Measurements from ENCODE around the gene NTF4.
A peak's percentile ranks its signal among the peaks of the same experiment; 100 is the strongest.
"Not testable (repeated sequence)": the region's sequence is repeated elsewhere in the genome, so short reads cannot be mapped to it uniquely, and the experiment has no call there.

NTF4 gene

DNA sequence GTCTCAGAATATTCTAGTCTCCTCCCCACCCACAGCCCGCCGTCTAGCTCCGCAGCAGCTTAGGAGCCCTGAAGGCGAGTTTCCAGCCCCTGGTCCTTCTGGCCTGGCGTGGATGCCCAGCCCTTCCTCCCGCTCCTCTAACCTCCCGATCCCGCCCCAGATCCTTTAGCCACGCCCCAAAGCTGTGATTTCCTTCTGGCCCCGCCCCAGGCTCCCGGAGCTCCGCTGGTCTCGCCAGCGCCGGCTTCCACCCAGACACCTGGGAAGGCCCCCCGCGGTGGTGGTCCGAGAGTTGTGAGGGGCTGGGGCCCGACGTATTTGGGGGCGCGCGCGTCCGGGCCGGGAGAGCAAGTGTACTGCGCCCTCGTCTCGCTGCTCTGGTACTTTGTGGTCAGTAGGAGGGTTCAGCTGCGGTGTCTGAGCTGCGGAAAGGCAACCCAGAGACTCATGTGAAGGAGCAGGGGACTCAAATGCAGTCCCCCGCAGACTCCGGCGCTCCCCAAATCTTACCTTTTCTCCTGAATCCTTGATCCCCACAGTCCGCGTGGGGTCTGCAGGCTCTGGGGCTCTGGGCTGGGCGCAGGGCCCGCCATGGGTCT, 6.9 kb downstream of the NTF4 start, which contains the start of gene CGB7:
CGB7 (minus strand) TSS at position 114 of the 599 bp plus-strand sequence. CDS start 2,374 bp downstream, outside the sequence.
- peak in 3 of 56 donors; percentile 1 to 22 (median 13) for DNase-seq

DNA sequence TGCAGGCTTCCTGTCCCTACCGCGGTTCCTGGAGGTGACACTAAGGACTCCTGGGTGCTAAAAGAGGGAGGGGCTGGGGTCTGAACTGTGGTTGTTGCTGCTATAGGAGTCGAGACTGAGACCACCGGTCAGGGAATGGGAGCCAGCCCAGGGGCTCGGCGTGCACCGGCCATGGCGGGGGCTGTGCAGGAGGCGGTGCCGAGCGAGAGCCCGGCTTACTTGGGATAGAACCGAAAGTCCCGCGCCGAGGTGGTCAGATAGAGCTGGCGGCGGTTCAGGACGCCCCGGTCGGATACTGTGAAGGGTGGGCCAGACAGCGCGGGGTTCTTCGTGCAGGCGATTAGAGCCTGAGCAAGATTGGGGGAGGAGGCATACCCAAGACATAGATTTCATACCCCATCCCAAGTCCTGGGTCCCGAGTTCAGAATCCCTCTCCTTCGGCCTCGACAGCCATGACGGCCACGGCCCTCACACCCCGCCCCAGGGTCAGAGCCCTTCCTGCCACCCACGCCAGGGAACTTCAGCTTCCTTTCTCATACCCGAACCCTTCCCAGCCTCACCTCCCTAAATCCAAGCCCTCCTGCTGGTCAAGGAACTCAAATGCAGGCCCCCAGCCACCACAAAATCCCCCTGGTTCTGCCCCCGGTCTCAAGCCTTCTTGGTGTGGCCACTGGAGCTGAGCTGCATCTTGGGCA, 7.6 kb downstream of the NTF4 start:
- DNase-seq = not testable (repeated sequence)

DNA sequence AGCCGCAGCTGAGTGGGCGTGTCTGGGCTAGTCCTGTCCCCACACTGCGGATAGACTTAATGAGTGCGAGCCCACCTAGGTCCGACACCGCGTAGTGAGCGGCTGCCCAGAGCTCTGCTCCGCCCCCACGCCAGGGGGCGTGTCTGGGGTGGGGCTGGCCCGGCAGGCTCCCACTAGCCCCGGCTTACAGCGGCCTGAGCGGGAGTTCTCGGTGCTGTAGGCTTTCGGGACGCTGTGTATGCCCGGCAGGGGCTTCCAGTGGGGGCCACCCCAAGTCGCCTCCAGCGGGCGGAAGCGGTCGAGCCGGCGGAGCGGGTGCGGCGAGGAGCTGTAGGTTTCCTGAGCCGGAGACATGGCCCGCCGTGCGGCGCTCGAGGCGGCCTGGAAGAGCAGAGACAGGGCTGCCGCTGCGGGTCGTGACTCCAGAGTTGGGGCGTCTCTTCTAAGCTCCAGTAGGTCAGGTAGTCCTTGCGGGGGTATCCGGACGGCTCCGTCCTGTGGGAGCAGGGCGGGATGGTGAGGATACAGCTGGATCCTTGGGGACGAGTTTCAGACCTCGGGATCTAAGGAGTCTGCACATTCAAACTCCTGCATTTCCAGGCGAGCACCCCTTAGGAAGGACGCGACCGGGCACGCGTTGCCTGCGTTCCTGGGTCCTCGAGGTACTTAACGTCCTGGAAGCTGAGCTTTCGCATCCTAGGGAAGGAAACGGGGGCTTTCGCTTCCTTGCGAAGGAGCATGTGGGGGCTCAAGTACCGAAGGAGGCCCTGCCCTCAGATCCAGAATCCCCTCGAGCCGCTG, 8.3 kb downstream of the NTF4 start:
- peak in 4 of 56 donors; percentile 7 to 21 (median 14) for DNase-seq

DNA sequence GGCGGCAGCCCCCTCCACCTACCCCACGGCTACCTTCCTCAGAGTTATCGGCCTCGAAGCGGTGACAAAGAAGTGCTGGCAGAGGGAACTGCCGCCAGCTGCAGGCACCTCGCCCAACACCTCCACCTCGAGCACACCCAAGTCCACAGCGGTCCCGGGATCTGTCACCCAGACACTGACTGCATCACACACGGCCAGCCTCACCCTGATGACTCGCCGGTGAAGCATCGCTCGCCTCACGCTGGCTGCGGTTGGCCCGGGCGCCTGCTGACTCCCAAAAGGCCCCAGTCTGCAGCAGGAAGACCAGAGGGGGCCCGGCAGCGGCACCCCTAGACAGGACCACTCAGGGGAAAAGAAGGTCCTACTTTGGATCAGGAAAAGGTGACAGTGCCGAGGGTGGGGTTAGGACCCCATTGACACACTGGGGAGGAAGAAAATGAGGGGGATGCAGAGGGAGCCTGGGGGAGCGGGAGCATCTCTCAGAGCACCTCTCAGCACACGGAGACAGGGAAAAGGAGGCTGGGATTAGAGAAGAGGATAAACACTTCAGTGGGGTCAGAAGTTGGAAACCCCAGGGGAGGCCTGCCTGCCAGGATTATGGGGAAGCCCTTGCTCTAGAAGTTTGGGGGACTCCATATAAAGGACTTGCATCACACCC, 14.1 kb downstream of the NTF4 start:
- not testable (repeated sequence) for DNase-seq

DNA sequence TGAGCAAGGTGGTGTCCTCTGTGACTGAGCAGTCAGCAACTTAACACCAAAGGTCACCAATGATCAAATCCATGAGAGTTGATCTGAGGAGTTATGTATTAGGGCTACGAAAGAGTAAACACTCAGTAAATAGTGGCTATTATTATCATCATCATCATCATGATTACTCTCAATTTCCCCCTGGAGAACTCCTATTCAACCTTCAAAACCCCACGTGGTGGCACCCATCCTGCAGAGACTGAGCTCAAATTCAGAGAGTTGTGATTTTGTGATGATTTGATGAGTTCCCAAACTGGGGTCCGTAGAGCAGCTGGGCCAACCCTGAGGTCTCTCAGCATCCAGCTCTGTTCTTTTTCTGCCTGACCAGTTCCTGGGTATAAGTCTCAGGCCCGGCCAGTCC, 14.8 kb downstream of the NTF4 start:
- not testable (repeated sequence) for DNase-seq

DNA sequence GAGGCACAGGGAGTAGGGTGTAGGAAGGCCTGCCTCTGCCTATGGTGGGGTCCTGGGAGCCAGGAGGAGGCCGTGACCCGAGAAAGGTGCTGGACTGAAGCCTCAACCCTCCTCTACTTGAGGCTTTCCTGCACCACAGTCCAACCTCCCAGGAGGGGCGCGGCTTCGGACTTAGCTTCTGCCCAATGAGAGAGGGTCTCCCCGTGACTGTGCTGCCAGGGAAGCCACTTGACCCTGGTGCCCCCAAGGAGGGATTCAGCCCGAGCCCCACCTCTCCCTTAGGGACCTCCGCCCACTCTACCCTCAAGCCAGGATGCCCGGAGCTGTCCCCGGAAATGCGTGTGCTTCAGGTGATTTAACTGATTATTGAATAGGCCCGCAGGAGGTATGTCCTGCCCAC, 15.6 kb downstream of the NTF4 start, which contains the start of gene CGB8:
CGB8 (minus strand) TSS at position 101 of the 400 bp plus-strand sequence. CDS start 372 bp downstream, outside the sequence.
- not testable (repeated sequence) for DNase-seq

DNA sequence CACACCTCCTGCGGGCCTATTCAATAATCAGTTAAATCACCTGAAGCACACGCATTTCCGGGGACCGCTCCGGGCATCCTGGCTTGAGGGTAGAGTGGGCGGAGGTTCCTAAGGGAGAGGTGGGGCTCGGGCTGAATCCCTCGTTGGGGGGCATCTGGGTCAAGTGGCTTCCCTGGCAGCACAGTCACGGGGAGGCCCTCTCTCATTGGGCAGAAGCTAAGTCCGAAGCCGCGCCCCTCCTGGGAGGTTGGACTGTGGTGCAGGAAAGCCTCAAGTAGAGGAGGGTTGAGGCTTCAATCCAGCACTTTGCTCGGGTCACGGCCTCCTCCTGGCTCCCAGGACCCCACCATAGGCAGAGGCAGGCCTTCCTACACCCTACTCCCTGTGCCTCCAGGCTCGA, 21.1 kb downstream of the NTF4 start, which contains the start of gene CGB5:
CGB5 (plus strand) TSS at position 301 of the 400 bp plus-strand sequence. CDS start 362 bp downstream, outside the sequence.
- not testable (repeated sequence) for DNase-seq

DNA sequence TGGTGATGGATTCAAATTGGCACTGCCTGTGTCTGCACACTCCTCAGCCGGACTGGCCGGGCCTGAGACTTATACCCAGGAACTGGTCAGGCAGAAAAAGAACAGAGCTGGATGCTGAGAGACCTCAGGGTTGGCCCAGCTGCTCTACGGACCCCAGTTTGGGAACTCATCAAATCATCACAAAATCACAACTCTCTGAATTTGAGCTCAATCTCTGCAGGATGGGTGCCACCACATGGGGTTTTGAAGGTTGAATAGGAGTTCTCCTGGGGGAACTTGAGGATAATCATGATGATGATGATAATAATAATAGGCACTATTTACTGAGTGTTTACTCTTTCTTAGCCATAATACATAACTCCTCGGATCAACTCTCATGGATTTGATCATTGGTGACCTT, 22.0 kb downstream of the NTF4 start:
- DNase-seq = not testable (repeated sequence)

DNA sequence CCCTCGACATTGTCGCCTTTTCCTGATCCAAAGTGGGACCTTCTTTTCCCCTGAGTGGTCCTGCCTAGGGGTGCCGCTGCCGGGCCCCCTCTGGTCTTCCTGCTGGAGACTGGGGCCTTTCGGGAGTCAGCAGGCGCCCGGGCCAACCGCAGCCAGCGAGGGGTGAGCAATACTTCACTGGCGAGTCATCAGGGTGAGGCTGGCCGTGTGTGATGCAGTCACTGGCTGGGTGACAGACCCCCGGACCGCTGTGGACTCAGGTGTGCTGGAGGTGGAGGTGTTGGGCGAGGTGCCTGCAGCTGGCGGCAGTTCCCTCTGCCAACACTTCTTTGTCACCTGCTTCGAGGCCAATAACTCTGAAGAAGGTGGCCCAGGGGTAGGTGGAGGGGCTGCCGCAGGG, 22.4 kb downstream of the NTF4 start:
- DNase-seq = no peak

DNA sequence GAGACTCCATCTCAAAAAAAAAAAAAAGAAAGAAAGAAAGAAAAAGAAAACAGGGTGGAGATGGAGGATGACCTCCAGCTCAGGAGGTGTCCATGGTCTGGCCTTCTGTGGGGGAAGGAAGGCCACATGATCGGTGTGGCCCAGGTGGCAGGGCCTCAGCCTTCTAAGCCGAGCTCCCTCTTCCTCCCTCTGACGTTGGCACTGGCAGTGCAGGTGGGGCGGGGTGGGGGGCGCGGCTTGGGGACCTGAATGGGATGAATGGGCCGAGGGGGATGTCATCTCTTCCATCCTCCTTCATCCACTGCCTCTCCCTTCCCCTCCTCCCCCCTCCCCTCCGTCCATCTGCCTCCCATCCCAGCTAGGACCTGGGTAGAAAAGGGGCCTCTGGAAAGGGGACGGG, 24.9 kb downstream of the NTF4 start:
- DNase-seq = not testable (repeated sequence)

DNA sequence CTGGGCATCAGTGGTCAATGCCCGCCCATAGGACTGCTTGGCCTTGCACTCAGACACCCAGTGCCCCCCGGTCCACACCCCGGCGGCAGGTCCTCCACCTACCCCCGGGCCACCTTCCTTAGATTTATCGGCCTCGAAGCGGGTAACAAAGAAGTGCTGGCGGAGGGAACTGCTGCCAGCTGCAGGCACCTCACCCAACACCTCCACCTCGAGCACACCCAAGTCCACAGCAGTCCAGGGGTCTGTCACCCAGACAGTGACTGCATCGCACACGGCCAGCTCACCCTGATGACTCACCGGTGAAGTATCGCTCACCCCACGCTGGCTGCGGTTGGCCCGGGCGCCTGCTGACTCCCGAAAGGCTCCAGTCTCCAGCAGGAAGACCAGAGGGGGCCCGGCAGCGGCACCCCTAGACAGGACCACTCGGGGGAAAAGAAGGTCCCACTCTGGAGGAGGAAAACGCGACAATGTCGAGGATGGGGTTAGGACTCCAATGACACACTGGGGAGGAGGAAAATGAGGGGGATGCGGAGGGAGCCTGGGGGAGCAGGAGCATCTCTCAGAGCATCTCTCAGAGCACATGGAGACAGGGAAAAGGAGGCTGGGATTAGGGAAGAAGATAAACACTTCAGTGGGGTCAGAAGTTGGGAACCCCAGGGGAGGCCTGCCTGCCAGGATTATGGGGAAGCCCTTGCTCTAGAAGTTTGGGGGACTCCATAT, 25.9 kb downstream of the NTF4 start:
- not testable (repeated sequence) for DNase-seq

DNA sequence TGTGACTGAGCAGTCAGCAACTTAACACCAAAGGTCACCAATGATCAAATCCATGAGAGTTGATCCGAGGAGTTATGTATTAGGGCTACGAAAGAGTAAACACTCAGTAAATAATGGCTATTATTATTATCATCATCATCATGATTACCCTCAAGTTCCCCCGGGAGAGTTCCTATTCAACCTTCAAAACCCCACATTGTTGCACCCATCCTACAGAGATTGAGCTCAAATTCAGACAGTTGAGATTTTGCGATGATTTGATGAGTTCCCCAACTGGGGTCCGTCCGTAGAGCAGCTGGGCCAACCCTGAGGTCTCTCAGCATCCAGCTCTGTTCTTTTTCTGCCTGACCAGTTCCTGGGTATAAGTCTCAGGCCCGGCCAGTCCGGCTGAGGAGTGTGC, 26.5 kb downstream of the NTF4 start:
- not testable (repeated sequence) for DNase-seq

DNA sequence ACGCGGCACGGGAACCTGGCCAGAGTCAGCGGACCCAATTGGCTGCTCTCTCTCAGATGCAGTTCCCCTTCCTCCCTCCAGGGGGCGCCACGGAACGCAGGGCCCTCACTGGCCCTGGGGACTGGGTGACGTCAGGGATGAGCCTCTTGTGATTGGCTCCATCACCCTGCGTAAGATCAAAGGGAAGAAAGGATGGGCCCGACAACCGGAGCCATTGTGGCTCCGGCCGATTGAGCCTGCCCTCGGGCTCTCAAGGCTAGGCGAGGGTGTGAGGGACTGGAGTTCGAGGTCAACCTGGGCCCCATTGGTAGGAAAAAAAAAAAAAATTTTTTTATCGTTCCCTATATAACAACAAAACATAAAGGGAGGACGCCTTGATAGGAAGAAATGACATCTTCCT, 27.8 kb downstream of the NTF4 start, which contains the start of gene CGB1:
CGB1 (minus strand) TSS at position 81 of the 400 bp plus-strand sequence. CDS start 184 bp downstream, outside the sequence.
- DNase-seq = not testable (repeated sequence)

DNA sequence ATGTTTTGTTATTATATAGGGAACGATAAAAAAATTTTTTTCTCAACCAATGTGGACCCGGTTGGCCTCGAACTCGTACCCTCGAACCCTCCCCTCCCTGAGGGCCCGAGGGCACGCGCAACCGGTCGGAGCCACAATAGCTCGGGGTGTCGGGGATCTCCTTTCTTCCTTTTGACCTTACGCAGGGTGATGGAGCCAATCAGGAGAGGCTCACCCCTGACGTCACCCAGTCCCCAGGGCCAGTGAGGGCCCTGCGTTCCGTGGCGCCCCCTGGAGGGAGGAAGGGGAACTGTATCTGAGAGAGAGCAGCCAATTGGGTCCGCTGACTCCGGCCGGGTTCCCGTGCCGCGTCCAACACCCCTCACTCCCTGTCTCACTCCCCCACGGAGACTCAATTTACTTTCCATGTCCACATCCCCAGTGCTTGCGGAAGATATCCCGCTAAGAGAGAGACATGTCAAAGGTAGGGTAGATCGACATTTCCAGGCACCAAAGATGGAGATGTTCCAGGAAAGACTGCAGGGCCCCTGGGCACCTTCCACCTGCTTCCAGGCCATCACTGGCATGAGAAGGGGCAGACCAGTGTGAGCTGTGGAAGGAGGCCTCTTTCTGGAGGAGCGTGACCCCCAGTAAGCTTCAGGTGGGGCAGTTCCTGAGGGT, 32.8 kb downstream of the NTF4 start, which contains the start of gene CGB2:
CGB2 (plus strand) TSS at position 249 of the 660 bp plus-strand sequence; CDS start at position 455, 206 bp downstream.
- not testable (repeated sequence) for DNase-seq

DNA sequence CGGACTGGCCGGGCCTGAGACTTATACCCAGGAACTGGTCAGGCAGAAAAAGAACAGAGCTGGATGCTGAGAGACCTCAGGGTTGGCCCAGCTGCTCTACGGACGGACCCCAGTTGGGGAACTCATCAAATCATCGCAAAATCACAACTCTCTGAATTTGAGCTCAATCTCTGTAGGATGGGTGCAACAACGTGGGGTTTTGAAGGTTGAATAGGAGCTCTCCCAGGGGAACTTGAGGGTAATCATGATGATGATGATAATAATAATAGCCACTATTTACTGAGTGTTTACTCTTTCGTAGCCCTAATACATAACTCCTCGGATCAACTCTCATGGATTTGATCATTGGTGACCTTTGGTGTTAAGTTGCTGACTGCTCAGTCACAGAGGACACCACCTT, 34.3 kb downstream of the NTF4 start:
- DNase-seq = not testable (repeated sequence)

DNA sequence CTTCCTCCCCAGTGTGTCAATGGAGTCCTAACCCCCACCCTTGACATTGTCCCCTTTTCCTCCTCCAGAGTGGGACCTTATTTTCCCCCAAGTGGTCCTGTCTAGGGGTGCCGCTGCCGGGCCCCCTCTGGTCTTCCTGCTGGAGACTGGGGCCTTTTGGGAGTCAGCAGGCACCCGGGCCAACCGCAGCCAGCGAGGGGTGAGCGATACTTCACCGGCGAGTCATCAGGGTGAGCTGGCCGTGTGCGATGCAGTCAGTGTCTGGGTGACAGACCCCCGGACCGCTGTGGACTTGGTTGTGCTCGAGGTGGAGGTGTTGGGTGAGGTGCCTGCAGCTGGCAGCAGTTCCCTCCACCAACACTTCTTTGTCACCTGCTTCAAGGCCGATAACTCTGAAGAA, 34.9 kb downstream of the NTF4 start:
- DNase-seq = not testable (repeated sequence)

DNA sequence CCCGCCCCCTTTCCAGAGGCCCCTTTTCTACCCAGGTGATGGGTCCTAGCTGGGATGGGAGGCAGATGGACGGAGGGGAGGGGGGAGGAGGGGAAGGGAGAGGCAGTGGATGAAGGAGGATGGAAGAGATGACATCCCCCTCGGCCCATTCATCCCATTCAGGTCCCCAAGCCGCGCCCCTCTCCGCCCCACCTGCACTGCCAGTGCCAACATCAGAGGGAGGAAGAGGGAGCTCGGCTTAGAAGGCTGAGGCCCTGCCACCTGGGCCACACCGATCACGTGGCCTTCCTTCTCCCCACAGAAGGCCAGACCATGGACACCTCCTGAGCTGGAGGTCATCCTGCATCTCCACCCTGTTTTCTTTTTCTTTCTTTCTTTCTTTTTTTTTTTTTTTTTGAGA, 35.9 kb downstream of the NTF4 start:
- DNase-seq = not testable (repeated sequence)

DNA sequence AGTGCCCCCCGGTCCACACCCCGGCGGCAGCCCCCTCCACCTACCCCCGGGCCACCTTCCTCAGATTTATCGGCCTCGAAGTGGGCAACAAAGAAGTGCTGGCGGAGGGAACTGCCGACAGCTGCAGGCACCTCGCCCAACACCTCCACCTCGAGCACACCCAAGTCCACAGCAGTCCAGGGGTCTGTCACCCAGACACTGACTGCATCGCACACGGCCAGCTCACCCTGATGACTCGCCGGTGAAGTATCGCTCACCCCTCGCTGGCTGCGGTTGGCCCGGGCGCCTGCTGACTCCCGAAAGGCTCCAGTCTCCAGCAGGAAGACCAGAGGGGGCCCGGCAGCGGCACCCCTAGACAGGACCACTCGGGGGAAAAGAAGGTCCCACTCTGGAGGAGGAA, 39.0 kb downstream of the NTF4 start:
- not testable (repeated sequence) for DNase-seq

DNA sequence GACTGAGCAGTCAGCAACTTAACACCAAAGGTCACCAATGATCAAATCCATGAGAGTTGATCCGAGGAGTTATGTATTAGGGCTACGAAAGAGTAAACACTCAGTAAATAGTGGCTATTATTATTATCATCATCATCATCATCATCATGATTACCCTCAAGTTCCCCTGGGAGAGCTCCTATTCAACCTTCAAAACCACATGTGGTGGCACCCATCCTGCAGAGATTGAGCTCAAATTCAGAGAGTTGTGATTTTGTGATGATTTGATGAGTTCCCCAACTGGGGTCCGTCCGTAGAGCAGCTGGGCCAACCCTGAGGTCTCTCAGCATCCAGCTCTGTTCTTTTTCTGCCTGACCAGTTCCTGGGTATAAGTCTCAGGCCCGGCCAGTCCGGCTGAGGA, 39.5 kb downstream of the NTF4 start:
- not testable (repeated sequence) for DNase-seq

DNA sequence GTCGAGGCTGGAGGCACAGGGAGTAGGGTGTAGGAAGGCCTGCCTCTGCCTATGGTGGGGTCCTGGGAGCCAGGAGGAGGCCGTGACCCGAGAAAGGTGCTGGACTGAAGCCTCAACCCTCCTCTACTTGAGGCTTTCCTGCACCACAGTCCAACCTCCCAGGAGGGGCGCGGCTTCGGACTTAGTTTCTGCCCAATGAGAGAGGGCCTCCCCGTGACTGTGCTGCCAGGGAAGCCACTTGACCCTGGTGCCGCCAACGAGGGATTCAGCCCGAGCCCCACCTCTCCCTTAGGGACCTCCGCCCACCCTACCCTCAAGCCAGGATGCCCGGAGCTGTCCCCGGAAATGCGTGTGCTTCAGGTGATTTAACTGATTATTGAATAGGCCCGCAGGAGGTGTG, 40.4 kb downstream of the NTF4 start, which contains the start of gene CGB3:
CGB3 (minus strand) TSS at position 101 of the 400 bp plus-strand sequence. CDS start 362 bp downstream, outside the sequence.
- DNase-seq = not testable (repeated sequence)
